GM10248 (cell line): Measurements from ENCODE around the gene TNFSF15.

Experiments used
- CTCF ChIA-PET: fragments of 300-600 bp; sonication (Branson Sonifier 250); formaldehyde crosslinking; extraction: SDS; loops from one replicate; lab custom pipeline; 2021; ENCODE audit warnings: antibody characterized with exemption; lab: Yijun Ruan, JAX
- POLR2A ChIA-PET: fragments of 350-650 bp; sonication (Branson Sonifier 250); formaldehyde crosslinking; extraction: SDS; loops from one replicate; lab custom pipeline; 2020; ENCODE audit warnings: antibody characterized with exemption; lab: Yijun Ruan, JAX
- DNase-seq: peaks from one replicate; pipeline ENCODE4 v3.0.0; 2012; ENCODE audit errors: extremely low spot score
- TF ChIP-seq, protein P1 (sequence below): IDR thresholded peaks from 2 replicates; pipeline ENCODE4 v1.5.1; 2012; ENCODE audit warnings: mild to moderate bottlenecking, low read depth; ENCODE audit errors: extremely low read depth, missing control alignments, control extremely low read depth

TNFSF15 gene

DNA sequence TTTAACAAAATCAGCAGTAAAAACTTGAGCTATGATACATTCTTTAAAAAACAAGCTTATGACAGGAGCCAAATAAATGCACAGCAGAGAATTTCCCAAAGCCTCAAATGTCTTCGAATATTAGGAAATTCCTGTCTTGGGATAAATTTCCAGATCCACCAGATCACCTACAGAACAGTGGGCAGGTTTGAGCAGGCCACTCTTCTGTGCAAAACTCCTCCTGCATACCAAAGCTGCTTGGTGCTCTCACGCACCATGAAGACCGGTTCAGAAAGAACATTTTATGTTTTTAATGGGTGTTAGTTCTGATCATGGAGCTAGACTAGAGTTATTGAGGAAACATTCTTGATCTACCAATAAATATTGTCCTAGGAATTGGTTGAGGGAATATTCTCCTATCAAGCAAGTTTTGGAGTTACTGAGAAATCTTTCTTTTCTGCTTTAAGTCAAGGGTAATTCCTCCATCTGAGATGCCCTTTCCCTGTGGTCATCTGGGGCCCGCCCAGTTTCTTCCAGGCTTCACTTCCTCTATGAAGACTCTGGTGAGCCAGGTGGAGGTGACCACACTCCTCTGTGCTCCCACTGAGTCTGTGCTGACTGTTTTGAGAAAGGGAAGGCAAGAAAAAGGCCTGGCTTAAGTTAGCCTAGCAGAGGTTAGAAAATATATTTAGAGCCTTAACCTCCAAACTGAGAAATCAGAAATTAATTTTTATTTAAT lies 17.9 kb downstream of the TNFSF15 start:
- DNase-seq, result no peak
- CTCF ChIA-PET, result interaction anchor here (1.0 to 1.3 kb wide), 2 partner anchors 9 to 34 kb away, joined by 3 read pairs; no protein-coding TSS in a partner anchor
- TF ChIP-seq, protein P1, sequence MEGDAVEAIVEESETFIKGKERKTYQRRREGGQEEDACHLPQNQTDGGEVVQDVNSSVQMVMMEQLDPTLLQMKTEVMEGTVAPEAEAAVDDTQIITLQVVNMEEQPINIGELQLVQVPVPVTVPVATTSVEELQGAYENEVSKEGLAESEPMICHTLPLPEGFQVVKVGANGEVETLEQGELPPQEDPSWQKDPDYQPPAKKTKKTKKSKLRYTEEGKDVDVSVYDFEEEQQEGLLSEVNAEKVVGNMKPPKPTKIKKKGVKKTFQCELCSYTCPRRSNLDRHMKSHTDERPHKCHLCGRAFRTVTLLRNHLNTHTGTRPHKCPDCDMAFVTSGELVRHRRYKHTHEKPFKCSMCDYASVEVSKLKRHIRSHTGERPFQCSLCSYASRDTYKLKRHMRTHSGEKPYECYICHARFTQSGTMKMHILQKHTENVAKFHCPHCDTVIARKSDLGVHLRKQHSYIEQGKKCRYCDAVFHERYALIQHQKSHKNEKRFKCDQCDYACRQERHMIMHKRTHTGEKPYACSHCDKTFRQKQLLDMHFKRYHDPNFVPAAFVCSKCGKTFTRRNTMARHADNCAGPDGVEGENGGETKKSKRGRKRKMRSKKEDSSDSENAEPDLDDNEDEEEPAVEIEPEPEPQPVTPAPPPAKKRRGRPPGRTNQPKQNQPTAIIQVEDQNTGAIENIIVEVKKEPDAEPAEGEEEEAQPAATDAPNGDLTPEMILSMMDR, result no peak
- POLR2A ChIA-PET, result no interaction called here

DNA sequence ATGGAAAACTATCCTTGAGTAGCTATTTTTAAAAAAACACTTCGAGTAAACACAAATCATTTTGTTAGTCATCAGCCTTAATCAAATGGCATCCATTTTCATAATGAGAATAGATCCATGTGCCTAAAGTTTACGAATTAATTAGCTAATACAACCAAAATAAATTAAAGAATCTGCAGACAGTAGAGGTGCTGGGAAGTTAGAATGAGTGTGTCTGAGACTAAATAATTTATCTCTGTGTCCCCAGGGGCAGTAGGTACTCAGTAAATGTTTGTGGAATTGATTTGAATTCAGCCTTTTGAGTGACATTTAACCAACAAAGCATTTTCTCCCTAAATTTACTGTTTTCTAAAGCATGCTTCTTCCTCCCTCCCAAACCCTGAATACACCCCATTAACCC lies 18.6 kb downstream of the TNFSF15 start:
- CTCF ChIA-PET, result interaction anchor here (1.3 kb wide), 1 partner anchor 33 kb away, joined by 3 read pairs; no protein-coding TSS in a partner anchor
- no peak for DNase-seq
- POLR2A ChIA-PET, result no interaction called here
- TF ChIP-seq, protein P1, result no peak

DNA sequence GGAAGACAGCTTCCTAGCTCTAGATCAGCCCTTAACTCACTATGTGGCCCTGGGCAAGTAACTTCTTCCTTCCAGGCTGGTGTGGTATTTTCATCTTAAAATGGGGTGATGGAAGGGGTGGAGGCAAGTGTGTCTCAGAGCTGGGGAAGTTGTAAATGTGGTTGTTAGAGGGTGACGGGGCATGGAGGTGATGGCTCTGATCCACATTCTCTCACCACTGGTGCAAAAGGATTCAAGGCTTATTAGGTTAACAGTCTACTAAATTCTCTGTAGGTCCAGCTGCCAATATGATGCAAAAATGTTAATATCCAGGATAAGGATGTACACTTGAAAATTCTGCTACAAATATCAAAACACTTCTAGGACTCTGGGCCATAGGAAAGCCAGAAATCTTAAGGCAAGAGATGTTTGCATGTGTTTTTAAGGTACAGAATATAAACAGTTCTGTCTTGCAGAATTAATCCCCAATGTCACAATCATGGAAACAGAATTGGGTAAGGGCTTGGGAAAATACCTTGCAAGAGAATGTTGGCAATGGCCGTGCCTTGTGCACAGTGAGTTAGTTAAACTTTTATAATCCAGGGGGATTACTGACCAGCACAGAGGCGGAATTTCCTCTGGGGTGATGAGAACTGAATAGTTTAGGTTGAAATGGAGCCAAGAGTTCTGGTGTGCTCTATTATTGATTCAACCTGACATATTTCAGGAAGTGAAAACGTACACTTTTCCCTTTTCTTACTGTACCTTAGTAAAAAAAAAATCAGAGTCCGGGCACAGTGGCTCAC lies 19.8 kb downstream of the TNFSF15 start:
- TF ChIP-seq, protein P1, result no peak
- ChIA-PET POLR2A (no interaction called here), CTCF (interaction anchor here (1.2 to 1.3 kb wide), 3 partner anchors 9 to 192 kb away, joined by 3 to 4 read pairs (median 3); no protein-coding TSS in a partner anchor)
- no peak for DNase-seq

DNA sequence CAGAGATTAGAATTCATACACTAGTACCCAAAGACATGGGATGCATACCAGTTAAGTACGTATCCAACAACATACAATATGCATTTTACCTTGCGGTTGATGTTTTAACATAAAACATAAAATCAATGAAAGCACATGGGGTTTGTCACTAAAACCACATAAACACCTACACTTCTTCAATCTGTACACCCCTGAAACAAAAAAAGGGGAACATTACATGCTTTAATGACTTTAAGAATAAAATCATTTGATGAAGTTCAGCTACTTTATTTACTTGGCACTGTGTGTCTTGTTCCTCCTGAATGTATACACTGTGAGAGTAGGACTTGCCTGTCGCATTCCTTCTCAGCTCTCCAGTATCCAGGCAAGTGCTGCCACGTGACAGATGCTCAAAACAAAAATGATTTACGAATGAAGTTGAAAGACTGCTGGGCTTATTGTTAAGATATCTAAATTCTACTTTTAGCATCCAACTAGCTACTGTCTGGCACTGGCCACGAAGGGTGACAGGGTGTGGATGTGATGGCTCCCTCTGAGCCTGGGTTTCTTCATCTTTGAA lies 21.0 kb downstream of the TNFSF15 start:
- no peak for DNase-seq
- CTCF ChIA-PET, result interaction anchor here (1.2 to 1.3 kb wide), 3 partner anchors 8 to 193 kb away, joined by 3 to 4 read pairs (median 3); no protein-coding TSS in a partner anchor
- TF ChIP-seq, protein P1, result no peak
- POLR2A ChIA-PET, result no interaction called here

DNA sequence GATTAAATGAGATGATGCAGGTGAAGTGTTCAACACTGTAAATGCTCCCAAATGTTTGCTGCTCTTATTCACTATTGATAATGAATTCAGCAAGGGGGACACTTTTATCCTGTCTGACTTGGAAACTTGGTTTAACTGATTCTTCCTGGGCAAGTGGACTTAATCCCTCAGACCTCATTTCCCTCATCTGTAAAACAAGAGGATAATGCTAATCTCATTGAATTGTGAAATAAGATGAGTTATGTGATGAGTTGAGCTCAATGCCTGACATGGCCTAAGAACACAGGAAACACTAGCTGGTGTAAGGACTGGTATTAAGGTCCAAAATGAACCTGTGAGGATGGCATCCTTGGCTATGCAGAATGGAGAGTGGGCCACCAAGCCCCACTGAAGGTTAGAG lies 23.3 kb downstream of the TNFSF15 start:
- DNase-seq, result no peak
- CTCF ChIA-PET, result no interaction called here
- POLR2A ChIA-PET, result no interaction called here
- TF ChIP-seq, protein P1, result no peak

DNA sequence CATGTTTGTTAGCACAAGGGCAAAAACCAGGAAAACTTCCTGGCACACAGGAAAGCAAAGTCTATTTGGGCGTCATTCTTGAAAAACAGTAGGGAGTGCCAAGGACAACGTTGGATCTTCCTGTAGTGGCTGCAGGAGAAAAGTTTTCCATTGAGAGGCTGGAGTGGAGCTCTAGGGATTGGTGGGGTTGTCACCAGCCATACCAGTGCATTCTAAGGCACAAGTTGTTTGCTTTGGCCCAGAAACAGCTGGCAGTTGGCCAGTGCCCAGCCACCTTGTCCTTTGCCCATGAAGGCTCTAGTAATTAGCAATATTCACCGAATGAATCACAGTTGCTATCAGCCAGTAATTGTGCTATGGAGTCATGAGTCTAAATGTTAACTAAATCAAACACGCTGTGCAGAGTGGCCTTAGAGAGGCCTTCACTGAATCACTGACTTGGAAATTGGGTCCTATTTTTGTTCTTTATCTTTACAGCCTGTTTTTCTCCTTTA lies 26.4 kb downstream of the TNFSF15 start:
- DNase-seq, result no peak
- POLR2A ChIA-PET, result no interaction called here
- TF ChIP-seq, protein P1, result no peak
- CTCF ChIA-PET, result interaction anchor here (0.9 kb wide), 1 partner anchor 9 kb away, joined by 3 read pairs; no protein-coding TSS in a partner anchor
